Measurements from ENCODE around the gene GLG1. TPM values are rescaled to one million over a fixed set of nuclear protein-coding genes. Genes with fewer than 3 reads are reported as not detected.

GLG1 gene
- total RNA-seq, 1 experiment from 2014 or later: 237 TPM

DNA sequence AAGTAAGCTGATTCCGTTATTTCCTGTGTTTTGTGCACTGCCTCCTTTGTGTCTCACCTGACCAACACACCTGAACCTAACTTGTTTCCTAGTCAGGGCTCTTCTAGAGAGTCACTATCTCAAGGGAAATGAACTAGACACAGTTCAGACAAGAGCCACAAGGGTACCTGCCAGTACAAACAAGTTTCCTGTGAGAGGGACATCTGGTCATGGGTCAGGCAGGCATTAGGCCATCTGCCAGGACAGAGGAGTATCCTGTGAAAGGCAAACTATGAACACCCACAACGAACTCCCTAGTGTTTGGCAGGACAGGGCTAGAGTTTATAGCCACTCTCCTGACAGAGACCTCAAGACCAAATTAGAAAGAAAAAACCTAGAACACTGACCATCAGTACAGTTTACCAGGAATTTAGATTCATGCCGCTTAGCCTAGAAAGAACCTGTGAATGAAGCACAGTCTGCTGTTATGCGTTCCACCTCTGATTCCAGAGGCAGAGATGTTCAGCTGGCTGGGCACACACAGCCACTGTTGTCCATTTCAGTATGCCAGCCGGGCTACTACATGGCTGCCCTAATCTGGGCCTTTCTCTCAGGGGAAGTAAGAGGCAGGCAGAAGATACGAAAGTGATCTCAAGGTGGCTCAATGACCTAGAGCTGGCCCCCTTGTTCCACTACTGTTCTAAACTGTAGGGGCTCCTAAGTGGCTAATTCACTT is 20.7 kb upstream of the GLG1 start:
- RAD21 ChIA-PET (ENCODE audit: low non-redundant PET in 1 of 2, low total read pairs in 2 of 2, uncharacterized antibody in 2 of 2, unreplicated experiment in 2 of 2): no interaction called here
- no peak for DNase-seq (ENCODE audit: low read depth, low spot score)
- H3K9me3 ChIP-seq (ENCODE audit: control insufficient read depth in 1 of 2, insufficient read depth in 1 of 2, low read depth in 1 of 2, low read length in 2 of 2): no peaks in the 10 kb centered on the region
- H2AFZ ChIP-seq (ENCODE audit: low read depth, low read length, poor library complexity, severe bottlenecking): no peak overlapping the region
- H4K20me1 ChIP-seq (ENCODE audit: insufficient read depth): peaks cover 5% of the 10 kb centered on the region; the same call in 1 of the 2 replicates
- no peaks in the 10 kb centered on the region for H3K9me2 ChIP-seq (ENCODE audit: insufficient read depth)
- BruUV-seq (replicated peaks): no TSS peak
- no peak overlapping the region for H3K27ac ChIP-seq (ENCODE audit: low read depth, low read length)
- TF ChIP-seq YY1 (IDR thresholded peaks at IDR 0.05; ENCODE audit: extremely low read depth, insufficient replicate concordance, low read depth, low read length): no peak
- ATAC-seq: no peak
- POLR2A ChIA-PET: interaction anchor here (0.6 kb wide), 1 partner anchor 67 kb away, joined by 4 read pairs; no protein-coding TSS in a partner anchor
- CTCF ChIA-PET: no interaction called here
- no peaks in the 10 kb centered on the region for H3K4me1 ChIP-seq (ENCODE audit: control insufficient read depth in 1 of 2, insufficient read depth in 2 of 2, low read length in 2 of 2)
- H3K4me2 ChIP-seq (ENCODE audit: low read length): no peak overlapping the region
- no peak overlapping the region for H3K9ac ChIP-seq (ENCODE audit: low read length)
- no peak overlapping the region for H3K4me3 ChIP-seq (replicated peaks in 1 of 2; ENCODE audit: low read depth in 1 of 2, low read length in 2 of 2)
- H3K36me3 ChIP-seq (ENCODE audit: control insufficient read depth in 1 of 2, insufficient read depth in 2 of 2, low read length in 2 of 2): peaks cover 68 to 85% of the 10 kb centered on the region in 2 experiments
- intact Hi-C loops (cut with micrococcal nuclease): no loop called here
- H3K79me2 ChIP-seq (ENCODE audit: insufficient read depth, low read length): peaks cover 71% of the 10 kb centered on the region
- H3K27me3 ChIP-seq (ENCODE audit: insufficient read depth, low read length): no peaks in the 10 kb centered on the region

DNA sequence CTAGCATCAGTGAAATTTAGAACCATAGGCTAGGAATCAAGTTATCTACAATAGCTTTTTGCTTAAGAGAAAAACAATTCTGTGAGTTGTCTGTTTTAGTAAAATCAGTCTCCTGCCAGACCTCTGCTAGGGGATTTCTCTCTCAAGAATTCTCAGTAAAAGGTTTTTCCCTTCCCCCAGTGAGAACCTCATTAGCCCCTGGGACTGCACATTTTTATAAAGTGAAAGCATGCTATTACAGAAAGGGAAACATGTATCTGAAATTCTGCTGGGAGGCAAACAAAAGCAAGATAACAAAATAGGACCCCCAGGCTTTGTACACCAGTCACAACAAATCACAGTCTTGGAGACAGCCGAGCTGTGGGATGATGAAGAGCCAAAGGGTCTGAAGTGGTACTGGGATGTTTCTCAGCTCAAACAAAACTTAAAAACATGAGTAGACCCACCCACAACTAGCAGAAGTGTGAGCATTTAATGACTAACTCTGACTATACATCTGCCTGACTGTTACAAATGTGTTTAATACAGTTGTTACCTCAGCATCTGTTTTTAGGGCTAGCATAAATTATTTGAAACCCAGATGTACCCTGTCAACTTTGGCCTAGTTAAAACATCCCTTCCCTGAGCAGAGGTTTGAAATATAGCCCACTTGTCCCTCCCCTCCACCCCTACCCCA is 20.0 kb upstream of the GLG1 start:
- DNase-seq (ENCODE audit: low read depth, low spot score) (no peak), ATAC-seq (no peak)
- Histone ChIP-seq H3K27ac (ENCODE audit: low read depth, low read length) (no peak overlapping the region), H3K27me3 (ENCODE audit: insufficient read depth, low read length) (no peaks in the 10 kb centered on the region), H3K9me2 (ENCODE audit: insufficient read depth) (no peaks in the 10 kb centered on the region), H4K20me1 (ENCODE audit: insufficient read depth) (peaks cover 10% of the 10 kb centered on the region; the same call in 1 of the 2 replicates), H3K4me1 (ENCODE audit: control insufficient read depth in 1 of 2, insufficient read depth in 2 of 2, low read length in 2 of 2) (no peaks in the 10 kb centered on the region), H3K4me2 (ENCODE audit: low read length) (no peak overlapping the region), H2AFZ (ENCODE audit: low read depth, low read length, poor library complexity, severe bottlenecking) (no peak overlapping the region), H3K36me3 (ENCODE audit: control insufficient read depth in 1 of 2, insufficient read depth in 2 of 2, low read length in 2 of 2) (peaks cover 69 to 85% of the 10 kb centered on the region in 2 experiments), H3K79me2 (ENCODE audit: insufficient read depth, low read length) (peaks cover 71% of the 10 kb centered on the region), H3K9ac (ENCODE audit: low read length) (no peak overlapping the region), H3K4me3 (replicated peaks in 1 of 2; ENCODE audit: low read depth in 1 of 2, low read length in 2 of 2) (no peak overlapping the region), H3K9me3 (ENCODE audit: control insufficient read depth in 1 of 2, insufficient read depth in 1 of 2, low read depth in 1 of 2, low read length in 2 of 2) (no peaks in the 10 kb centered on the region)
- ChIA-PET CTCF (no interaction called here), RAD21 (ENCODE audit: low non-redundant PET in 1 of 2, low total read pairs in 2 of 2, uncharacterized antibody in 2 of 2, unreplicated experiment in 2 of 2) (no interaction called here), POLR2A (no interaction called here)
- no TSS peak for BruUV-seq (replicated peaks)
- TF ChIP-seq EGR1 (IDR thresholded peaks at IDR 0.05; ENCODE audit: low read depth) (no peak), RAD21 (IDR thresholded peaks at IDR 0.05; ENCODE audit: low read depth) (no peak), POLR2AphosphoS5 (IDR thresholded peaks at IDR 0.05; ENCODE audit: low read depth, low read length) (no peak)
- TF ChIP-seq, protein P1, sequence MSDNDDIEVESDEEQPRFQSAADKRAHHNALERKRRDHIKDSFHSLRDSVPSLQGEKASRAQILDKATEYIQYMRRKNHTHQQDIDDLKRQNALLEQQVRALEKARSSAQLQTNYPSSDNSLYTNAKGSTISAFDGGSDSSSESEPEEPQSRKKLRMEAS (IDR thresholded peaks at IDR 0.05): no peak
- intact Hi-C loops (cut with micrococcal nuclease): no loop called here
